HEK293 (cell line): ENCODE results near the gene CERS4.

Experiments used
- CTCF ChIA-PET: fragments of 350-600 bp; formaldehyde crosslinking; extraction: SDS; loops from one replicate; lab custom pipeline; 2021; ENCODE audit warnings: antibody characterized with exemption; lab: Yijun Ruan, JAX
- POLR2A ChIA-PET: fragments of 300-600 bp; formaldehyde crosslinking; extraction: SDS; loops from one replicate; lab custom pipeline; 2020; ENCODE audit warnings: antibody characterized with exemption, inconsistent platforms; lab: Yijun Ruan, JAX
- H3K27ac ChIP-seq: fragments of 200-500 bp; sonication (Bioruptor generic); 2 replicates; pipeline ENCODE4 v1.5.1; 2014; ENCODE audit warnings: low read depth, low read length, control low read depth, inconsistent platforms; ENCODE audit errors: extremely low read depth
- H3K36me3 ChIP-seq, 2 experiments: fragments of 200-500 bp in 1 of 2; sonication (Bioruptor generic) in 1 of 2; 1 replicate in 1 of 2; 2 replicates in 1 of 2; pipeline ENCODE4 v1.5.1; 2014 to 2017; ENCODE audit warnings: inconsistent platforms in 2 of 2, low read length in 2 of 2; ENCODE audit not compliant: control insufficient read depth in 2 of 2, insufficient read depth in 1 of 2
- H3K4me1 ChIP-seq: fragments of 200-500 bp; sonication (Bioruptor generic); 2 replicates; pipeline ENCODE4 v1.5.1; 2014; ENCODE audit warnings: mild to moderate bottlenecking, low read length, inconsistent platforms; ENCODE audit not compliant: control insufficient read depth, insufficient read depth
- H3K4me3 ChIP-seq: 2 replicates; pipeline ENCODE4 v1.5.1; 2011; ENCODE audit warnings: low read depth, mild to moderate bottlenecking, control low read depth, low read length, moderate library complexity
- H3K9me3 ChIP-seq: fragments of 200-500 bp; sonication (Bioruptor generic); 2 replicates; pipeline ENCODE4 v1.5.1; 2014; ENCODE audit warnings: low read depth, low read length, inconsistent platforms; ENCODE audit not compliant: control insufficient read depth, insufficient read depth
- BCL6B ChIP-seq: fragments of 450-650 bp; formaldehyde crosslinking; IDR thresholded peaks from 2 replicates; pipeline ENCODE4 v1.5.1; 2017; ENCODE audit warnings: missing biosample characterization, missing genetic modification characterization
- EGR2 ChIP-seq: fragments of 450-650 bp; formaldehyde crosslinking; IDR thresholded peaks from 2 replicates; pipeline ENCODE4 v1.5.1; 2016; ENCODE audit warnings: low read depth, missing biosample characterization, missing genetic modification characterization
- GFI1B ChIP-seq: fragments of 450-650 bp; formaldehyde crosslinking; IDR thresholded peaks from 2 replicates; pipeline ENCODE4 v1.5.1; 2016; ENCODE audit warnings: missing biosample characterization, missing genetic modification characterization
- HOXD13 ChIP-seq: sonication (generic); formaldehyde crosslinking; IDR thresholded peaks from 2 replicates; pipeline ENCODE4 v1.8.0; 2022; ENCODE audit warnings: missing genetic modification reagents, borderline replicate concordance
- KLF16 ChIP-seq: fragments of 450-650 bp; formaldehyde crosslinking; IDR thresholded peaks from 2 replicates; pipeline ENCODE4 v1.5.1; 2017; ENCODE audit warnings: missing biosample characterization, missing genetic modification characterization
- OVOL3 ChIP-seq: fragments of 450-650 bp; formaldehyde crosslinking; IDR thresholded peaks from 2 replicates; pipeline ENCODE4 v1.5.1; 2016; ENCODE audit warnings: missing biosample characterization, missing genetic modification characterization
- PRDM10 ChIP-seq: fragments of 450-650 bp; formaldehyde crosslinking; IDR thresholded peaks from 2 replicates; pipeline ENCODE4 v1.5.1; 2016; ENCODE audit warnings: missing biosample characterization, missing genetic modification characterization
- RBAK ChIP-seq: fragments of 450-650 bp; formaldehyde crosslinking; IDR thresholded peaks from 2 replicates; pipeline ENCODE4 v1.5.1; 2016; ENCODE audit warnings: missing biosample characterization, missing genetic modification characterization
- YY1 ChIP-seq: fragments of 450-650 bp; formaldehyde crosslinking; IDR thresholded peaks from 2 replicates; pipeline ENCODE4 v1.5.1; 2018; ENCODE audit warnings: missing biosample characterization, missing genetic modification characterization
- ZBTB49 ChIP-seq: fragments of 450-650 bp; formaldehyde crosslinking; IDR thresholded peaks from 2 replicates; pipeline ENCODE4 v1.5.1; 2016; ENCODE audit warnings: missing biosample characterization, missing genetic modification characterization, low read depth
- ZNF132 ChIP-seq: fragments of 450-650 bp; formaldehyde crosslinking; IDR thresholded peaks from 2 replicates; pipeline ENCODE4 v1.5.1; 2017; ENCODE audit warnings: missing biosample characterization, missing genetic modification characterization, borderline replicate concordance
- ZNF311 ChIP-seq: fragments of 450-650 bp; formaldehyde crosslinking; IDR thresholded peaks from 2 replicates; pipeline ENCODE4 v1.5.1; 2017; ENCODE audit warnings: missing biosample characterization, missing genetic modification characterization, borderline replicate concordance
- ZNF561 ChIP-seq: fragments of 450-650 bp; IDR thresholded peaks from 2 replicates; pipeline ENCODE4 v1.5.1; 2018; ENCODE audit warnings: missing biosample characterization, missing genetic modification characterization, borderline replicate concordance
- ZNF571 ChIP-seq: fragments of 450-650 bp; formaldehyde crosslinking; IDR thresholded peaks from 2 replicates; pipeline ENCODE4 v1.5.0; 2017; ENCODE audit warnings: missing biosample characterization, missing genetic modification characterization
- ZNF670 ChIP-seq: fragments of 450-650 bp; formaldehyde crosslinking; IDR thresholded peaks from 2 replicates; pipeline ENCODE4 v1.5.1; 2016; ENCODE audit warnings: missing biosample characterization, missing genetic modification characterization, low read depth
- ZNF704 ChIP-seq: fragments of 450-650 bp; formaldehyde crosslinking; IDR thresholded peaks from 2 replicates; pipeline ENCODE4 v1.5.1; 2016; ENCODE audit warnings: missing biosample characterization, missing genetic modification characterization
- ZNF747 ChIP-seq: fragments of 450-650 bp; formaldehyde crosslinking; IDR thresholded peaks from 2 replicates; pipeline ENCODE4 v1.5.1; 2016; ENCODE audit warnings: missing biosample characterization, missing genetic modification characterization

CERS4 gene

GRCh38 chr19:8220481-8220880 is 11.3 kb downstream of the CERS4 start (continued):
- TF ChIP-seq EGR2 (tag by site-specific recombination) (no peak), ZNF132 (tag by site-specific recombination) (no peak), ZNF311 (tag by site-specific recombination) (no peak), GFI1B (no peak), HOXD13 (CRISPR knock-in tag) (no peak)
- TF ChIP-seq, all 188 proteins: peak for 0

GRCh38 chr19:8221161-8221560 is 12.0 kb downstream of the CERS4 start:
- H3K4me1 ChIP-seq, result no peaks in the 10 kb centered on the region
- no peaks in the 10 kb centered on the region for H3K36me3 ChIP-seq
- H3K9me3 ChIP-seq, result no peaks in the 10 kb centered on the region
- POLR2A ChIA-PET, result no interaction called here
- H3K4me3 ChIP-seq, result no peak overlapping the region
- no peak overlapping the region for H3K27ac ChIP-seq
- TF ChIP-seq ZNF670 (tag by site-specific recombination), result no peak
- no peak for TF ChIP-seq YY1 (tag by site-specific recombination)
- TF ChIP-seq ZNF571 (tag by site-specific recombination), result no peak
- TF ChIP-seq ZNF561 (tag by site-specific recombination), result no peak
- no peak for TF ChIP-seq RBAK (tag by site-specific recombination)
- TF ChIP-seq BCL6B (tag by site-specific recombination), result no peak
- no peak for TF ChIP-seq PRDM10 (tag by site-specific recombination)
- TF ChIP-seq KLF16, result no peak
- no peak for TF ChIP-seq OVOL3 (tag by site-specific recombination)
- no peak for TF ChIP-seq ZNF747 (tag by site-specific recombination)
- no peak for TF ChIP-seq ZBTB49 (tag by site-specific recombination)
- TF ChIP-seq ZNF704 (tag by site-specific recombination), result no peak
- TF ChIP-seq, all 188 proteins: peak for 0
- CTCF ChIA-PET, result no interaction called here
